GM21737 (cell line): ENCODE data around the gene COBL.

Source experiments
- ATAC-seq: cut with Tn5 transposase; IDR thresholded peaks from one replicate; pipeline ENCODE4 v1.9.1; 2021; ENCODE audit warnings: mild to moderate bottlenecking, moderate library complexity; ENCODE audit not compliant: unreplicated experiment

The COBL gene

GRCh38 chr7:51062222-51062987 lies 254.2 kb downstream of the COBL start:
- ATAC-seq = no peak

GRCh38 chr7:51060536-51060935 lies 256.1 kb downstream of the COBL start:
- no peak for ATAC-seq

- no peak for ATAC-seq
These were observed 257.0 kb downstream of the COBL start for GRCh38 chr7:51059504-51060142.

GRCh38 chr7:51058764-51059163 lies 257.8 kb downstream of the COBL start:
- no peak for ATAC-seq

- no peak for ATAC-seq
These were observed 261.4 kb downstream of the COBL start for GRCh38 chr7:51055039-51055840.

- ATAC-seq = no peak
These were observed 262.4 kb downstream of the COBL start for GRCh38 chr7:51054231-51054630.

GRCh38 chr7:51053160-51053925 lies 263.3 kb downstream of the COBL start:
- no peak for ATAC-seq

GRCh38 chr7:51046482-51046881 lies 270.1 kb downstream of the COBL start:
- ATAC-seq = no peak

GRCh38 chr7:51046103-51046466 lies 270.5 kb downstream of the COBL start:
- ATAC-seq = no peak

GRCh38 chr7:51045319-51046102 lies 271.1 kb downstream of the COBL start:
- ATAC-seq = no peak

GRCh38 chr7:51043461-51043860 lies 273.1 kb downstream of the COBL start:
- ATAC-seq = no peak

GRCh38 chr7:51040787-51041186 lies 275.8 kb downstream of the COBL start:
- no peak for ATAC-seq

- ATAC-seq = no peak
These were observed 278.0 kb downstream of the COBL start for GRCh38 chr7:51038573-51038972.

GRCh38 chr7:51035716-51036115 lies 280.9 kb downstream of the COBL start:
- ATAC-seq = no peak

GRCh38 chr7:51034521-51035264 lies 281.9 kb downstream of the COBL start:
- ATAC-seq = no peak

GRCh38 chr7:51033727-51034520 lies 282.7 kb downstream of the COBL start:
- no peak for ATAC-seq

- no peak for ATAC-seq
These were observed 284.7 kb downstream of the COBL start for GRCh38 chr7:51031791-51032515.

- ATAC-seq = no peak
These were observed 285.4 kb downstream of the COBL start for GRCh38 chr7:51031216-51031615.
